Stimulated activated CD4-positive, alpha-beta T cell treated with anti-CD3 and anti-CD28 coated beads, Interleukin-4, amount 100 ng/mL, for 4 hours (primary cell): ENCODE results near the gene KLHL29.

Source experiments
- DNase-seq, 2 experiments: peaks; one replicate each; pipeline ENCODE4 v3.0.0-alpha.2; 2020

KLHL29 gene

DNA sequence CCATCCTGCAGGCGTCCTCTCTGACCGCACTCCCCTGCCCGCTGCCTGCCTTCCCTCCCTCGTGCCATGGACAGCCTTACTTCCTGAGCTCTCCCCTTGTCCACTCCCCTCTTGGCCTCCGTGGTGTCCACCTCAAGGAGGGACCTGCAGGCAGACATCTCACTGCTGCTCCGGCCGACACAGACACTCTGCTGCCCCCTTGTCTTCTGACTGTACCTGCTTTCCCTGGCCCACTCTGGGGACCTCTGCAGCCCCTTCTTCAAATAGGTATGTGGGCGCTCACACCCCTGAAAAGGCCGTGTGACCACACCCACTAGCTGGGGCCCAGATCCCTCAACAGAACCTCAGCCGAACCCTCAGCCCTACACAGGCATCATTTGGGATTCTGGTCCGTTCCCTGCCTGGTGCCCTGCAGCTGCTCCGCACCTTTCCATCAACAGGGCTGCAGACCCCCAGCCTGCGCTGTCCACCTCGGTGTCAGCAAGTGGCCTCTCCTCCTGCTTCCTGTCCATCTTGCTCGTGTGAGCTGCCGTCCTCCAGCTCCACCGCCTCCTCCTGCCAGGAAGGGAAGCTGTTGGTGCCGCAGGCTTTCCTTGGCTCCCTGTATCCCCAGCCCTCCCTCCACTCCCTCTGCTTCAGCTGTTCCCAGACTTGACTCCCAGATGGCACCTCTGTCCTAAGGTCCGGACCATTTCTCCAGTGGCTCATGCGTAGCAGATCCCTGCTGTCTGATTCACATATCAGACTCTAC is 94.1 kb downstream of the KLHL29 start:
- no peak for DNase-seq

DNA sequence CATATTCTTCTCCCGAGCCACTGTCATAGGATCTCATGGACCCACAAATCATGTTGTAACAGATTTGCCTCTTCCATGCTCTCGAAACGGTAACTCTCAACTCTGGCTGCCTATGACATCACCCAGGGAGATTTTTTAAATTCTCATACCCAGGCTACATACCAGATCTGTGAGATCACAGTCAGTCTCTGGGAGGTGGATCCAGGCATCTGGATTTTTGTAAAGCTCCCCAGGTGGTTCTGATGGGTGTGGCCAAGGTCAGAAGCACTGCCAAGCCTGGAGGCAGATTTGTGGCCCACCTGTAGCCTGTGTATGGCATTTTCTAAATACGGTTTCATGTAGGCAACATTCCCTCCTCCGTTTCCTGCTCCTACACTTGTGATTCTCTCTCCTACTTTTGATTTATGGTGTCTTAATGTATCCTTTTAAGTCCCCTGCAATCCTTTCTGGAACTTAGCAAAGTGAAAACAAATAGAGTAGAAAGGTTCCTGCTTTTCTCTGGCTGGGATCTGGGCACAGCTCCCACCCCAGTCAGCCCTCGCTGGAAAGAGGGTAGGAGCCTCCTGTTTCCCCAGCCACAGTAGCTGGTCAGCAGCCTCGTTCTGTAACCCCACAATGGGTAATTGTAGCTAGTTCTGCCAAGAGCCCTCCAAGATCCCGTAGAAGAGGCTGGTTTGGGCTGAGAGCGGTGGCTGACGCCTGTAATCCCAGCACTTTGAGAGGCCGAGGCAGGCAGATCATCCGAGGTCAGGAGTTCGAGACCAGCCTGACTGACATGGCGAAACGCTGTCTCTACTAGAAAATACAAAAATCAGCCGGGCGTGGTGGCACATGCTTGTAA is 96.2 kb downstream of the KLHL29 start:
- DNase-seq: no peak

DNA sequence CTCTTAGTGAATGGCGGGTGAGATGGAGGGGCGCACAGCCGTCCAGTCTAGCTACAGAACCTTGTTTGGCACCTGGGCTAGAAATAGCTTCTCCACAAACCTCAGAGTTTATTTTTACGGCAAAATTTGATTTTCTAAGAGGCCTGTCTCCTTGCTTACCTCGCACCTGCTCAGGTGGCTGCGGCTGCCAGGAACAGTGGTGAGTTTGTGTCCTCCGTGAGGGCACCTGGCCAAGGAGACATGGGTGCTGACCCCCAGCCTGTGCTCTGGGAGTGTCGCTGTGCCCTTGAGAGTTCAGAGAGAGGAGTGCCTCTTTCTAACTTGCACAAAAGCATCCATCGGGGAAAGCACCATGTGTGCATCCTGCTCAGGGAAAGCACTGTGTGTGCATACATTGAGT is 97.2 kb downstream of the KLHL29 start:
- no peak for DNase-seq

DNA sequence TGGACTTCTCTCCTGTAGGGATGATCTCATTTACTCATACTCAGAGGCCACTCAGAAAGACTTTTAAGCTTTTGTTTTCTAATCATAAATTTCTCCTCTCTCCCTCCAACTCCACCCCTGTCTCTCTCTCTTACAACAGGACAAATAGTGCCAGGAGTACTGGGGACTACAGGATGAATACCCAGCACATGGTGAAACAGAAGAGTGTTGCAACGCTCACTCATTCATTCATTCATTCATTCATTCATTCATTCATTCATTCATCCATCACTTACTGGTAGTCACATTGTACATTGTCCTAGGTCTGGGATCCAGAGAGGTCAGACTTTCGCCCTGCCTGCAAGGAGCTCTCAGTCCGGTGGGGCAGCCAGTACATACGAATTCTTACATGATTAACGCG is 97.6 kb downstream of the KLHL29 start:
- no peak for DNase-seq

DNA sequence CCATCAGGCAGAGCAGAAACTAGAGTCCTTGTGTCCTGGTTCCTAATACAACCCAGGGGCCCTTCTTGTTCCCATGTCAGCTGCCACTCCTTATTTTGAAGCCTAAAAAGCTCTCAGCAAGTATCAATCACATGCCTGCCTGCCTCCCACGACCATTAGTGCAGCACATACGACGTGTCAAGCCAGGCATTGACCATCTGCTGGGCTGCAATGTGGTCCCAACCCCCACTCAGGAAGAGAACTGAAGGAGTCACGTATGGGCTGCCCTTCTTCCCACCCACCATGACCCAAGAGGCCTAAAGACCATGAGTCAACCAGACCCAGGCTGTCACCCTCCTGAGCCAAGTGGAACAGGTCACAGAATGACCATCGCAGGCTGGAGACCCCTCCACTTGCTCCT is 98.8 kb downstream of the KLHL29 start:
- no peak for DNase-seq

DNA sequence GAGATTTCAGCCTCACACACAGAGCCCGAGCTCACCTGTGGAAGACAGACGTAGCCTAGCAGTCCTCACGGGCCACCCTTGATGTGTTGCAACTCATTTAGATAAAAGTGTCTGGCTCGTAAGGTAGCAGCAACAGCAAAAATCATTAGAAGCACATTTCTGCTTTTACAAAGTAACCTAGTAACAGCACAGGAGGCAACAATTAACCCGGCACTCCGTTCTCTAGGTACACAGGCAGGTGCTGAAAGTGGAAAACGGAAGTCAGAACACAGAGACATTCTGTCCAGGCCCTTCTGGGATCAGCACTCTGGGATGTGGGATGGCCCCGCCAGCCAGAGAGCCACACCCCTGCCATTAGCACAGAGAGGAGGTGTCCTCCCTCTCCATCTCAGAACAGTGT is 99.3 kb downstream of the KLHL29 start:
- DNase-seq: no peak

DNA sequence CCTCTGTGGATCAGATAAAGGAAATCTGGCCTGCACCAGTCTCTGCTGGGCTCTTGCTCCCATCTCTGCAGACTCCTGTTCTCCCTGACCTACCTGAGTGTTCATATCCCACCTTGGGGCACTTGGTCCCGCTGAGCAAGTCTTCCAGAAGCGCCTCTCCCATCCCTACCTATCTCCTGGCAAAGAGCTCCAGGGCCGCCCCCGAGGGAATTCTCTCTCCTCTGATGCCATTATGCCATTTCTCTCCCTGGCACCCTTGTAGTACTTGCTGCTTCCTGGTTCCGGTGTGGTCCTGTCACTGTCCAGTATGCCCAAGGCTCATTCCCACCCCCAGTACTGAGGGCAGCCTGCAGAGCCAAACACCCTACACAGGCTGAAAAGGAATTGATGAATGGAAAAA is 99.8 kb downstream of the KLHL29 start:
- DNase-seq: no peak

DNA sequence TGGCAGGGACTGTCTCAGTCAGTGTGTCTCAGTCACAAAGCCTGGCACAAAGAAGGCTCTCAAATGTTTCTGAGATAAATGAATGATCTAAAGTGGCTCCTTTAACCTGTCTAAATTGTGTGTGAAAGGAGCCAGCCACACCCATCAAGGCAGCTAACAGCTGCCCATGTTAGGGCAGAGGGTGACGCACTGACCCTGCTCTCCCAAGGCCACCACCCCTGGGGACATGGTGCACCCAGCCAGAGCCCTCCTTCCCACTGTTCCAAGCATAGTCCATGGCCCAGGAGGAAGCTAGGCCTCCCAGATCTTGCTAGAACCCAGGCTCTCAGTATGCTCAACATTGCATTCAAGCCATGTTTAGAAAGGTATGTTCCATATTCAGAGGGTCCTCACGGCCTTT is 100.3 kb downstream of the KLHL29 start:
- no peak for DNase-seq

DNA sequence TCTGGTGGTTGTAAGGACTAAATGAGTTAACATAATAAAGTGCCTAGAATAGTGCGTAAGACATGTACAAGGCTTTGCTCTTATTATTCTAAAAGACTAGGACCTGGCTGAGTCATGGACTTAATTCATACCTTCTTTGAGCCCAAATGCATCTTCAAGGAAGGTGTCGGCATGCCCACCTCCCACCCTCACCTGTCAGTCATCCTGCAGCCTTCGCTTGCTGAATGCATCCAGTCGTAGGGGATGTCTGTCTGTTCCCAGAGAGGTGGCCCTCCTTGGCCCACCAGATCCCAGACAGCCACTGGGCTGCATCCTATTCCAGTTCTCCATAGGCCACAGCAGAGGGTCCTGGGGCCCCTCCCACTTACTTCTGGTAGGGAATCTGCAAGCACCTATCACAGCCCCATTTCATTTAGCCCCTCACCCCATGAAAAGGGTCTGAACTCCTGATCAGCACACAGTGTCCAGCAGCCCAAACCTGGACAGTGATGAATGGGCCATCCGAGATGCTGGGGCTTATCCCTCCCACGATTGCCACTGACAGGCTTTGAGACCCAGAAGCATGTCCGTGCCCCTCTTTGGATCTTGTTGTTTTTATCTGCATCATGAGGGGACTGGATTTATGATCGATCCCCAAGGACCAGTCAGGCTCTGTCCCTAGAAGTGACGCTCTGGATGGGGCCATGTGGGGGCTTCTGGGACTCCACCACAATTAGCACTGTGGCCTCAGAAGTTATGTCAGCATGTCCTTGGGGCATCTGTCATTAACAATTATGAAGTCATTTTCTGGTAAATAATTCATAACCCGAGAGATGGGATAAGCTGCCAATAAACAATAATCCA is 101.1 kb downstream of the KLHL29 start:
- no peak for DNase-seq

DNA sequence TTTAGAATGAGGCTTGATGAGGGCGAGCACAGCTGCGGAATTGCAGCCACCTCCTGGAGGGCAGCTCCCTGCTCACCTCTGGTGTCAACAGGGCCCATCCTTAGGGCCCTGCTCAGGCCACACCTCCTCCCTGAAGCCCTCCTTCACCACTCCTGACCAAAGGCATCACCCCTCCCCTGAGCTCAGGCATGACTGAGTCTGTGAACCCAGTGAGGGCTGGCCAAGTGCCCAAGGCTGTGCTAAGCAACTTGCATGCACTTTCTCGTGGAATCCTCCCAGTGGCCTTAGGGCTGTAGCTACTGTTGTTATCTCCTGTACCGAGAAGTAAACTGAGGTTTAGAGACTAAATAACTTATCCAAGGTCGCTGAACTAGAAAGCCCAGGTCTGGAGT is 101.7 kb downstream of the KLHL29 start:
- no peak for DNase-seq

DNA sequence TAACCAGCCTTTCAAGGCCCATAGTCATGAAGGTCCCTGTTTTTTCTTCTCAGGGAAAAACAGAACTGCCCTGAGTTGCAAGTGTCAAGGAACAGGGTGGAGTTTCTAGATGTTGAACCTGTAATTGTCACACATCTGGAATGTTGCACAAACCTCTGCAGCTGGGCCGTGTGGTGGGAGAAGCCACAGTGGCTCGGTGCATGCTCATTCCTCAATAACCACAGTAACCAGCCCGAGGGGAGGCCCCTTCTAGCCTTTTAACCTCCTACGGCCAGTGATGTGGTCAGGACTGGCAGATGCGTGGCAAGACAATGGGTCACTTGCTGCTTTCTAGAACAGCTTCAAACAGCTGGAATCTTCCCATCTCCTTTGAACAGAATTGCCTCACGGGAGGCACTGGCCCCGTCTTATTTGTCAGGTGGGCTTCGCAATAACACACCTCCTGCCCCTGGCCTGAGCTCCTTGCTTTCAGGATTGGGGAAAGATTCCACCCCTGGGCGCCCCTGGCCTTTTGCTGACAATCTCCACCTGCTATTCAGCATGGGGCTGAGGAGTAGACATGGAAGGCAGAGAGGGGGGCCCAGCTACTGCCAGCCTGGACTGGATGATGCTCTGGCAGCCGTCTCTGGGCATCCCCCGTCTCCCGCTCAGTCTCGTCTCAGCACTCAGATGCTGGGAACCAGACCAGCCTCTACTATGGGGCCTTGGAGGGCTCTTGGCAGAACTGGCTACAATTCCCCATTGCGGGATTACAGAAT is 102.9 kb downstream of the KLHL29 start:
- DNase-seq: no peak

DNA sequence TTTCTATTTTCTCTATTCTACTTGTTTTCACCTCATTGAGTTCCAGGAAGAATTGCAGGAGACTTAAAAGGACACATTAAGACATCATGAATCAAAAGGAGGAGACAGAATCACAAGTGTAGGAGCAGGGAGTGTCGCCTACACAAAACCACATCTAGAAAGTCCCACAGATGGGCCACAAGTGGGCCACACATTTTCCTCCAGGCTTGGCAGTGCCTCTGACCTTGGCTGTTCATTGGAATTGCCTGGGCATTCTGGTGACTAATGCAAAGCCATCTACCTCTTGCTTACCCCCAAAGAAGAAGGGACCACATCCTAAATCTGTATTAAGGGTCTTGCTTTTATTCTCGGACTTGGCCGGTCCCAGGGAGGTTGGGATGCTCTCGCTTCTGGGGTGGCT is 103.6 kb downstream of the KLHL29 start:
- no peak for DNase-seq

DNA sequence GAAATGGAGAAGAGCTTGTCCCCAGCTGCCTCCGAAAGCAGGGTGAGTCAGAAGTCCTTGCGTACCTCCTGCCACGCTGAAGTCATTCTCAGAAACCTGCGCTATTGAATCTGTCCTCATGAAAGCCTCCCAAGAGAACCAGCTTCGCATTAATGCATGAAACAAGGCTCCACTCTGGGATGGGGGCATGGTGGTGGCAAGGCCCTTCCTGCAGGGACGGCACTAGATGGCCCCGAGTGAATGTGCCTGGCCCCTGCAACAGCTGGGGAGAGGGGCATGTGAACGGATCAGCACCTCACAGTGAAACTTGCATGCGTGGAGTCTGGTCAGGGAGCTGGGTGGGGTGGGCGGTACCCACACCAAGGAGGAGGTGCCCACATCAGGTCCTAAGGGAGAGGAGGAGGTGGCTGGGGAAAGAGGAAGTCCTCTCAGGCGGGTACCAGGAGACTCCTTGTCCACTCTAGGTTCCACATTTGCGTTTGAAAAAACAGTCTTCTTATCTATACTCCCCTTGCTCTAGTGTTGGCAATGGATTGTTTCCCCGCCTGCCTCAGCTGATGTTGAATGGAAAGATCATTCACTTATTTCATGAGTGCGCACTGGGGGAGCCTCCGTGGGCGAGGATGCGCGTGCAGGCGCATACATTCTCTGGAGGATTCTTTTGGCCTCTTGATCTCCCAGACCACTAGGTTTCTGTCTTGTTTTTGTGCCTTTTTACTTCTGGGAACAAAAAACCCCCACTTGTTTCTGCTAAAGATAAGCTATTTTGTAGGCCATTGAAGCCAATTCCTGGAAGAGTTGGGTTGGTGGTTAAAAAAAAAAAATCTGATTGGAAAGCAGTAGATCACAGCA is 104.7 kb downstream of the KLHL29 start:
- DNase-seq: no peak

DNA sequence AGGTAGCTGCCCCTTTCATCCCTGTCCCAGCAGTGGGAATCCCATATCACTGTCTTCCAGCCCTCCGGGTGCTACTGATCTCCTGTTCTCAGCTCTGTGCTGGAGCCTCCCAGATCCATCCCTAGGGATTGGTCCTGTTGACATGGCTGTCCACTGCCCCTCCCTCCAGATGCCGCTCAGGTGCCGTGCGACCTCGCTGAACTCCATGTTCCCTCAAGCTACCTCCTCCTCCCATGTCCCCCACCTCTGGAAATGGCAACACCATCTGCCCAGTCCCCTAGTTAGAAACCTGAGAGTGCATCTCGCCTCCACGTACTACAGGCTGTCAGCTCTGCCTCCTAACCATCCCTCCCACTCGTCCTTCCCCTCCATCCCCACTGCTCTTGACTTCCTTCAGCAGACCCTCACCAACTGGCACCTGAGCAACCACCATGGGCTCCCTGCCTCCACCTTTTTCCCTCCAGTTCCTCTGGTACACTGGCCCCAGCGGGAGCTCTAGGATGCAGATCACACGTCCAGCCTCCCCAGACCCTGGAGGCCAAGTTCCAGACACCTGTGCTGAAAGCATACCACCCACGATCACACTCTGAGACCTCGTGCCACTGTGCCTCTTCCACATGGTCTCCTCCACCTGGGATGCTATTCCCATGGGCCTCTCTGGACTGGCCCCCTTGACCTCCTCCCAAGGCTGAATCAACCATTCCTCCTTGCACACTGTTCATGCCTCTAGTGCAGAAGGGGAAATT is 106.8 kb downstream of the KLHL29 start:
- no peak for DNase-seq

DNA sequence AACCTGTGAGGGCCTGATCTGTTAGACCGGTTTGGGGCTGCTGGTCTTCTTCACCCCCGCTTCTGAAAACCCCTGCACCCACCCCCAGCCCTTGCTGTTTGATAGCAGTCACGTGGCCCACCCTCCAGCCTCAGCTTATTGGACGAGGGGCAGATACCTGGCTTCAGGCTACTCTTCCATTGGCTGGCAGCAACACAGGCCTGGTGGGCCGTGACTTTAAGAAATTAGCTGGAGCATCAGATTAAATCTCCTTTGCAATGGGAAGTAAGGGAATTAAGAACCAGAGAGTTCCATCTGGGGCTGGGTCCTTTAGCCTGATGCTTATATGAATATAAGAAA is 107.3 kb downstream of the KLHL29 start:
- DNase-seq: no peak

DNA sequence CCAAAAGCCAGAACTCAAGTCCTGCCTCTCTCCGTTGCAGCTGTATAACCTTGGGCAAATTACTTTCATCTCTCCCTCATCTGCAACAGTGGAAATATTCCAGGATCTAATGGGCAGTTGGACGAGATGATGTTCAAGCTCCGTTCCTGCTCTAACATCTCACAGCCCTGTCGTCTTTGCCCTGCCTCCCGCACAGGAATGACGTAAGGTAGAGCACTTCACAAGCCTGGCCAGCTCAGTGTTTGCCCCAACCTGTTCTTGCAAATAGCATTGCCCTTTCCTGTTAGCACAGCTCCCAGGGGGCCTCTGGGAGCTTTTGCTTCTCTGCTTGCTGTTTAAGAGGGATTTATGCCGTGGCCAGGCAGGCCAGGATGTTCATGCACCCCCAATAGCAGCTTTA is 107.9 kb downstream of the KLHL29 start:
- DNase-seq: no peak

DNA sequence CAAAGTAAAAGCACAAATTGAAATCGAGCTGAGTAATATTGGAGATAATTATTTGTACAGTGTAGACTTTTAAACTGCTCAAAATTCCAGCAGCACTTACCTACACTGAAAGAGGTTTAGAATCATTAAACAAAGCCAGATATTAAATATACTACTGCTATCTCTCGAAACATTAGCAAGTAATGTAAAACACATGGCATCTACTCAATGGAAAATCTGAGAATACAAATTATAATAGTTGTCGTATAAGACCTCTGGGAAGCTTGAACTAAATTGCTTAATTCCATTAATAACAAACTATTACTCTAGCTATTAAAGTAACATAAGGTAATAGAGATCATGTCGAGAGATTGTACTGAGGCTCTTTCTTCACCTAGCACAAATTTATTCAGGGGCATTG is 108.9 kb downstream of the KLHL29 start:
- no peak for DNase-seq

DNA sequence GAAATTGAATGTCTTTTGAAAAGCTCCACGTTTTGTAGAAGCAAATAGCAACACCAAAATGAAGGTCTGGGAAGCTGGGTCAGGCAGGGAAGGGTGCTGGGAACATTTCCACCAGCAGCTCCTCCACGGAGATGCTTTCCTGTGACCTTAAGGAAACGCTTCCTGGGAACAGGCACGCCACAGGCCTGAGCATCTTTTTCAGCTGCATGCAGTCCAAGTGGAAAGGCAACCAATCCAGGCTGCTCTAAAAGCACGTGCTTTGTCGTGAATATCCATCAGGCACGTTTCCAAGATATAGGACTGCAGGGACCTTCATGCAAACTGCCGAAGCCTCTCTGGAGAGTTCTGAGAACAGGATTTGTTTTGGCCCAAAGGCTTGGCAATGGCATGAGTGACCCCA is 109.3 kb downstream of the KLHL29 start:
- DNase-seq: no peak

DNA sequence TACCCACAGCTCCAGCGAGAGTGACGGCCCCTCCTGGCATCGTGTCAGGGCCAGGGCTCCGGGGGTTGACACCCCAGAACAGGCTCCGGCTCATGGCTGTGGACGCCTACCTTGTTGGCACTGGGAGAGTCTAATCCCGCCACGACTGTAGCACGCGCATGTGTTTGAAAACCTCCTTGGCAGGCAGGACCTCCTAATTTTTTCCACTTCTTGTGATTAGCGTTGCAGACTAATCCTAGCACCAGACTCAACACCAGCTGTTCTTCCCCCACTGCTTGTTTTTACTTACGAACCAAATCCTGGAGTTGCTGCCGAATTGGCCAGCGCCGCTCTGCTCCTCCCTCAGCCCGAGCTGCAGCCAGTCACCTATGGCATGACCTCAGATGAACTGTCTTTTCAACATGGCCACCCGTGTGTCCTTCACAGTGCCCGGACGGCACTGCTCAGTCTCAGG is 110.7 kb downstream of the KLHL29 start:
- no peak for DNase-seq

DNA sequence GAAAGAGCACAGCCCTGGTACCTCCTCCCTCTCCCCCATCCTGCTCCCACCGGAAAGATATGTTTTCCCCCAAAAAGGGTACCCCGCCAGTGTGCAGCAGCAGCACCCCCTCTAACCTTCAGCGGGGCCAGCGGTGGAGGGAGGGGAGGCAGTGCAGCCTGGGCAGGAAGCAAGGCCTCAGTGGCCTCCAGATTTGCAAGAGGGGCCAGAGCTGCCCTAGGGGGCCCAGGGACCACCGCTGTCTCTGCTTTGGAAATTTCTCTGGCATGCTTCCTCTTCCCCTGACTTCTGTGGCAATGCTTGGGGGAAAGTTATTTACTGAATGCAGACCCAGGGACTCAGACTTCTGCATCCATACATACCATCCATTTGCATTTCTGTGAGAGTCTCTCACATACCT is 111.5 kb downstream of the KLHL29 start:
- no peak for DNase-seq

DNA sequence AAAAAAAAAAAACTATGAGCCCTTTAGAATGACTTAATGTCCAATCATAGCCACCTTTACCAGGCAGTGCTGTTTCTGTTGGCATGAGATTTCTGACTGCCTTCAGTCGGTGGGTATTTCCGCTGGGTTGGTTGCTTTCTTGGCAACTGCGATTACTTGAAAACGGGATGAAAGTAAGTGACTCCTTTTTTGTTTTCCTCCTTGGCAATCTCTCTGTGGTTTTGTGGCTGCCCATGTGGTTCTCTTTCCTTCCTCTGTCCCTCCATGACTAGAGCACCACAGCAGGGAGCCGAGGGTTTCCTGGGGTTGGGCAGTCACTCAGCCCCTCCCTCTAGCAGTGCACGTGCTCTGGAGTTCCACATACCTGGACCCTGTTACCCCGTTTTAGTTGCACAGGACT is 112.1 kb downstream of the KLHL29 start:
- DNase-seq: no peak
